Activated CD4-positive, alpha-beta memory T cell treated with anti-CD3 and anti-CD28 coated beads, Interleukin-2, amount 10 ng/mL, durations not matched to agents 7 days and 5 days (primary cell): ENCODE measurements around the gene YBX1. TPM values are rescaled to one million over a fixed set of nuclear protein-coding genes. Genes with fewer than 3 reads are reported as not detected.
"Not testable (repeated sequence)": the region's sequence is repeated elsewhere in the genome, so short reads cannot be mapped to it uniquely, and the experiment has no call there.

Experiments used
- CTCF ChIA-PET: fragments of 350-600 bp; sonication (Branson Sonifier 250); formaldehyde crosslinking; loops from one replicate; lab custom pipeline; 2021; ENCODE audit warnings: antibody characterized with exemption, inconsistent platforms; lab: Charles Lee
- POLR2A ChIA-PET: fragments of 350-600 bp; sonication (Branson Sonifier 250); formaldehyde crosslinking; loops from one replicate; lab custom pipeline; 2021; ENCODE audit warnings: antibody characterized with exemption; lab: Charles Lee
- DNase-seq: peaks from one replicate; pipeline ENCODE4 v3.0.0-alpha.2; 2020
- H3K27ac Mint-ChIP-seq: one replicate; pipeline ENCODE4 v1.8.0; 2021; ENCODE audit warnings: mild to moderate bottlenecking, mixed read lengths
- H3K27me3 Mint-ChIP-seq: one replicate; pipeline ENCODE4 v1.8.0; 2021; ENCODE audit warnings: mixed read lengths
- H3K36me3 Mint-ChIP-seq: one replicate; pipeline ENCODE4 v1.8.0; 2021; ENCODE audit warnings: low read depth, mixed read lengths
- H3K4me1 Mint-ChIP-seq: one replicate; pipeline ENCODE4 v1.8.0; 2021; ENCODE audit warnings: mixed read lengths
- H3K4me3 Mint-ChIP-seq: one replicate; pipeline ENCODE4 v1.8.0; 2021; ENCODE audit warnings: mild to moderate bottlenecking, mixed read lengths
- H3K9me3 Mint-ChIP-seq: one replicate; pipeline ENCODE4 v1.8.0; 2021; ENCODE audit warnings: mixed read lengths
- total RNA-seq, 2 experiments: library from RNA; stranded (reverse); gene quantifications; one replicate each; pipeline ENCODE4 v1.2.3, GENCODE V29; 2021

YBX1 gene
- total RNA-seq, 2 experiments from 2014 or later: 575 to 580 TPM

- peaks cover 66% of the 10 kb centered on the region for H3K36me3 Mint-ChIP-seq
- H3K4me1 Mint-ChIP-seq: peaks cover 79% of the 10 kb centered on the region
- H3K4me3 Mint-ChIP-seq: no peak overlapping the region
- ChIA-PET POLR2A (interaction anchor here (1.1 to 7.1 kb wide), 4 partner anchors 9 to 234 kb away, joined by 3 to 64 read pairs (median 12); partner anchors contain the start of genes PPIH and YBX1), CTCF (interaction anchor here (1.1 to 3.7 kb wide), 3 partner anchors 9 to 110 kb away, joined by 3 to 17 read pairs (median 3); partner anchors contain the start of genes PPIH and YBX1)
- no peak for DNase-seq
- no peaks in the 10 kb centered on the region for H3K9me3 Mint-ChIP-seq
- H3K27me3 Mint-ChIP-seq: no peaks in the 10 kb centered on the region
- peak overlapping the region; percentile 13 for H3K27ac Mint-ChIP-seq
These were observed 8.9 kb downstream of the YBX1 start for GRCh38 chr1:42691157-42691498.

DNA sequence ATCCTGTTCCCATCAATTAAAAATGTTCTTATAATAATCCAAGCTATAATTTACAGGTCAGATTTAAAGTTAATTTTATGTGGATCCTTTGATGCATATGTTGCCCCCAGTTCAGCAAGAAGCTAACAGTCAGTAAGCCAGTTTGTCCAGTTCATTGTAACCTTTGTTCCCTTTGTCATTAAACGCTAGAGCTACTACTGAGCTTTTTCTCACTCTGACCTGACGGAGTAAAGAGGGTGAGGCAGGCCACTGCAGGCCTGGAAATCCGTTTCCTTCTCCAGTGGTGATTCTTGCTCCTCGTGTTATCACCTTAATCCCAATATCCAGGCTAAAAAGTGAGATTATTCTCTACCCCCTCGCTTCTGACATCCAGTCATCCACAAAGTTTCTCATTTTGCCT, 10.2 kb downstream of the YBX1 start:
- ChIA-PET CTCF (interaction anchor here (3.7 kb wide), 1 partner anchor 10 kb away, joined by 17 read pairs; the partner anchor contains the start of gene YBX1), POLR2A (interaction anchor here (1.3 to 7.1 kb wide), 4 partner anchors 10 to 235 kb away, joined by 4 to 64 read pairs (median 12); partner anchors contain the start of genes PPIH and YBX1)
- H3K27ac Mint-ChIP-seq: no peak overlapping the region
- no peaks in the 10 kb centered on the region for H3K9me3 Mint-ChIP-seq
- no peaks in the 10 kb centered on the region for H3K27me3 Mint-ChIP-seq
- H3K4me3 Mint-ChIP-seq: no peak overlapping the region
- peaks cover 74% of the 10 kb centered on the region for H3K36me3 Mint-ChIP-seq
- DNase-seq: no peak
- peaks cover 66% of the 10 kb centered on the region for H3K4me1 Mint-ChIP-seq

DNA sequence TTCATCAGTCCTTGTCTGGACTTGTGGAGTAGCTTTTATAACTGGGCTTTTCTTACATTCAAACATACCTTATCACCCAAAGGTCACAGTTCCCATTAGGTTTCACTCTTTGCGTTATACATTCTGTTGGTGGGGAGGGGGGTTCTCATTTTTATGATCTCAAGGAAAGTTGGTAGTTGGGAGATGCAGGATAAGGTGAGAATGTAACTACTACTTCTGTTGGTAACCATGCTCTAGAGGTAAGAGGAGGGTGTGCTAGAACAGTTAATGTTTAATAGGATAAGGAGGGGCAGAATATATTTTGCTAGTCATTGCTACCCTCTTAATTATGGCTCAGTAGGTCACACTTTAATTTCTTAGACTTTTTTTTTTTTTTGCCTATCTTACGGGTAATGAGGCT, 10.7 kb downstream of the YBX1 start:
- Mint-ChIP-seq H3K4me1 (peaks cover 62% of the 10 kb centered on the region), H3K4me3 (no peak overlapping the region), H3K27me3 (no peaks in the 10 kb centered on the region), H3K36me3 (peaks cover 74% of the 10 kb centered on the region), H3K27ac (peak overlapping the region; percentile 26), H3K9me3 (no peaks in the 10 kb centered on the region)
- POLR2A ChIA-PET: interaction anchor here (1.3 to 7.1 kb wide), 3 partner anchors 10 to 73 kb away, joined by 4 to 64 read pairs (median 16); partner anchors contain the start of genes PPIH and YBX1
- CTCF ChIA-PET: interaction anchor here (3.7 kb wide), 1 partner anchor 11 kb away, joined by 17 read pairs; the partner anchor contains the start of gene YBX1
- DNase-seq: no peak

GRCh38 chr1:42698081-42698813, 16.0 kb downstream of the YBX1 start:
- no peak overlapping the region for H3K27ac Mint-ChIP-seq
- H3K36me3 Mint-ChIP-seq: peaks cover 96% of the 10 kb centered on the region
- ChIA-PET CTCF (no interaction called here), POLR2A (interaction anchor here (1.0 kb wide), 1 partner anchor 40 kb away, joined by 5 read pairs; the partner anchor contains the start of gene PPIH)
- H3K4me1 Mint-ChIP-seq: peaks cover 16% of the 10 kb centered on the region
- no peaks in the 10 kb centered on the region for H3K27me3 Mint-ChIP-seq
- no peak overlapping the region for H3K4me3 Mint-ChIP-seq
- no peaks in the 10 kb centered on the region for H3K9me3 Mint-ChIP-seq
- no peak for DNase-seq

GRCh38 chr1:42700006-42700405, 17.8 kb downstream of the YBX1 start:
- H3K27ac Mint-ChIP-seq: no peak overlapping the region
- no peak overlapping the region for H3K4me3 Mint-ChIP-seq
- no peak for DNase-seq
- H3K27me3 Mint-ChIP-seq: no peaks in the 10 kb centered on the region
- ChIA-PET CTCF (no interaction called here), POLR2A (no interaction called here)
- peaks cover 4% of the 10 kb centered on the region for H3K4me1 Mint-ChIP-seq
- no peaks in the 10 kb centered on the region for H3K9me3 Mint-ChIP-seq
- H3K36me3 Mint-ChIP-seq: peaks cover 98% of the 10 kb centered on the region

DNA sequence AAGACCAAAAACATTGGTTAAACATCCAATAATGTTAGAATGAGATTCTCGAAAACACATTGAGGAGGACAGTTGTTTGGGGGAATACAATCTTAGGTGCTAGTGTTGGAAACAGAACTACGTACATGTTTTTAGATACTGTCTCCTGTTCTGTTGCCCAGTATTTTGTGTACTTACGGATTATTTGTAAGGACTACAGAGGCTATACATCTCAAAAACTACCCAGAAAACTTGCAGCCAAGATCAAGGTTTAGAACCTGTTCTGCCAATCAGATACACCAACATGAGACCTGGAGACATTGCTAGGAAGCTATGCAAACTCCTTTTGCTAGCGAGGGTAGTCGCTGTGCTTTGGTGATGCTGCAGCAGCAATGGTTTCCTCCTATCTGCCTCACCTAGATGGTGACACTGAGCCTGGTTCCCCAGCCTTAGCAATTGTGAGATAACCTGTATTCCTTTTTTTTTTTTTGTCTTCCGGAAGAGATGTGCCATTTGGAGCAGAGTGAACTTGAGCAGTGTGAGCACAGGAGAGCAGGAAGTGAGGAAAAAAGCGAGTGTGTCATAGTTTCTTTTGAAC, 21.8 kb downstream of the YBX1 start:
- Mint-ChIP-seq H3K4me1 (no peaks in the 10 kb centered on the region), H3K27ac (no peak overlapping the region), H3K4me3 (no peak overlapping the region), H3K9me3 (no peaks in the 10 kb centered on the region), H3K36me3 (peaks cover 91% of the 10 kb centered on the region), H3K27me3 (no peaks in the 10 kb centered on the region)
- ChIA-PET CTCF (interaction anchor here (0.6 kb wide), 1 partner anchor 42 kb away, joined by 3 read pairs; no protein-coding TSS in a partner anchor), POLR2A (no interaction called here)
- no peak for DNase-seq

- DNase-seq, H3K4me3 Mint-ChIP-seq, CTCF ChIA-PET, H3K27ac Mint-ChIP-seq, H3K27me3 Mint-ChIP-seq: not testable (repeated sequence)
- Mint-ChIP-seq H3K9me3 (peaks cover 14% of the 10 kb centered on the region), H3K4me1 (peaks cover 10% of the 10 kb centered on the region), H3K36me3 (peaks cover 72% of the 10 kb centered on the region)
- POLR2A ChIA-PET: interaction anchor here (0.9 kb wide), 1 partner anchor 11 kb away, joined by 3 read pairs; no protein-coding TSS in a partner anchor
These were observed 30.6 kb downstream of the YBX1 start for GRCh38 chr1:42712808-42713207.

GRCh38 chr1:42713293-42713692, 31.1 kb downstream of the YBX1 start:
- H3K4me3 Mint-ChIP-seq: no peak overlapping the region
- CTCF ChIA-PET: no interaction called here
- peaks cover 10% of the 10 kb centered on the region for H3K4me1 Mint-ChIP-seq
- peaks cover 67% of the 10 kb centered on the region for H3K36me3 Mint-ChIP-seq
- no peak overlapping the region for H3K27ac Mint-ChIP-seq
- DNase-seq: no peak
- peaks cover 14% of the 10 kb centered on the region for H3K9me3 Mint-ChIP-seq
- no peaks in the 10 kb centered on the region for H3K27me3 Mint-ChIP-seq
- POLR2A ChIA-PET: interaction anchor here (0.9 kb wide), 1 partner anchor 10 kb away, joined by 3 read pairs; no protein-coding TSS in a partner anchor

DNA sequence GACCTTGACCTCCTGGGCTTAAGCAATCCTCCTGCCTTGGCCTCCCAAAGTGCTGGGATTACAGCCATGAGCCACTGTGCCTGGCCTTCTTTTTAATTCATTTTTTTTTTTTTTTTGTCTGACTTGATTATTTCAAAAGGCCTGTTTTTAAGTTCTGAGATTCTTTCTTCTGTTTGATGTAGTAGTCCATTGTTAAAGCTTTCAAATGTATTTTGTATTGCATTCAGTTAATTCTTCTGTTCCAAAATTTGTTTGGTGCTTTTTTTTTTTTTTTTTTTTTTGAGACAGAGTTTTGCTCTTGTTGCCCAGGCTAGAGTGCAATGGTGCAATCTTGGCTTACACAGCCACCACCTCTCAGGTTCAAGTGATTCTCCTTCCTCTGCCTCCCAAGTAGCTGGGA, 32.2 kb downstream of the YBX1 start:
- peaks cover 14% of the 10 kb centered on the region for H3K9me3 Mint-ChIP-seq
- DNase-seq, CTCF ChIA-PET, H3K4me3 Mint-ChIP-seq, H3K27me3 Mint-ChIP-seq, H3K27ac Mint-ChIP-seq, POLR2A ChIA-PET: not testable (repeated sequence)
- peaks cover 62% of the 10 kb centered on the region for H3K36me3 Mint-ChIP-seq
- peaks cover 10% of the 10 kb centered on the region for H3K4me1 Mint-ChIP-seq

DNA sequence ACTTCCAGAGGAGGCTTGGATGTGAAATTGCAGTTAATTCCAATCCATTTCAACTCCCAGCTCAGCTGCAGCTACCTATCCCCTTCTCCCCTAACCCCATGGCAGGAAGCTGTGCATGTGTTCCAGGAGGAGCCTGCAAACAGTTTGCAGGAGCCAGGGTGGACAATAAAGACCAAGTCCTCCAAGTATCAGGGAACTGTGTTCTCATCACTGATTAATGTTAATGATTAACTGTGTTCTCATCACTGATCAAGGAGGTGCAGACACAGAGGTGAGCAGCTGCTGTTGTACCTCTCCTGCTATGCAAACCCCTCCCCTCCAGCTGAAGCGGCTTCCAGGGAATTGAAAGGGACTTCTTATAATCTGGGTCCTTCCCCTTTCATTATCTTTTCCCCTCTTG, 38.6 kb downstream of the YBX1 start:
- POLR2A ChIA-PET: no interaction called here

GRCh38 chr1:42721926-42722325, 39.7 kb downstream of the YBX1 start:
- no peak overlapping the region for H3K27ac Mint-ChIP-seq
- H3K4me1 Mint-ChIP-seq: no peaks in the 10 kb centered on the region
- ChIA-PET CTCF (no interaction called here), POLR2A (no interaction called here)
- H3K36me3 Mint-ChIP-seq: peaks cover 6% of the 10 kb centered on the region
- no peaks in the 10 kb centered on the region for H3K9me3 Mint-ChIP-seq
- peaks cover 1% of the 10 kb centered on the region for H3K27me3 Mint-ChIP-seq
- H3K4me3 Mint-ChIP-seq: no peak overlapping the region
- no peak for DNase-seq

More for the DNA sequence above, 38.6 kb downstream of the YBX1 start:
- Mint-ChIP-seq H3K36me3 (peaks cover 12% of the 10 kb centered on the region), H3K27me3 (peaks cover 1% of the 10 kb centered on the region), H3K27ac (no peak overlapping the region), H3K4me1 (no peaks in the 10 kb centered on the region), H3K9me3 (no peaks in the 10 kb centered on the region), H3K4me3 (no peak overlapping the region)
- CTCF ChIA-PET: no interaction called here
- no peak for DNase-seq

DNA sequence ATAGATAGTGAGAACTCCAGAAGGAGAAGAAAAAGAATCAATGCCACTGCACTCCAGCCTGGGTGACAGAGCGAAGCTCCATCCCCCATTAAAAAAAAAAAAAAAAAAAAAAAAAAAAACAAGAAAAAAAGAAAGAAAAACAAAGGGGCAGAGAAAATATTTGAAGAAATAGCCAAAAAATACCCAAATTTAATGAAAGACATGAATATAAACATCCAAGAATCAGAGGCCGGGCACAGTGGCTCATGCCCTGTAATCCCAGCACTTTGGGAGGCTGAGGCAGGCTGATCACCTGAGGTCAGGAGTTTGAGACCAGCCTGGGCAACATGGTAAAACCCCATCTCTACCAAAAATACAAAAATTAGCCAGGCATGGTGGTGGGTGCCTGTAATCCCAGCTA, 40.2 kb downstream of the YBX1 start:
- H3K27me3 Mint-ChIP-seq, H3K36me3 Mint-ChIP-seq, H3K4me1 Mint-ChIP-seq, H3K4me3 Mint-ChIP-seq, DNase-seq, POLR2A ChIA-PET, H3K9me3 Mint-ChIP-seq, H3K27ac Mint-ChIP-seq: not testable (repeated sequence)
- CTCF ChIA-PET: interaction anchor here (0.6 kb wide), 1 partner anchor 124 kb away, joined by 3 read pairs; the partner anchor contains the start of gene ZNF691

DNA sequence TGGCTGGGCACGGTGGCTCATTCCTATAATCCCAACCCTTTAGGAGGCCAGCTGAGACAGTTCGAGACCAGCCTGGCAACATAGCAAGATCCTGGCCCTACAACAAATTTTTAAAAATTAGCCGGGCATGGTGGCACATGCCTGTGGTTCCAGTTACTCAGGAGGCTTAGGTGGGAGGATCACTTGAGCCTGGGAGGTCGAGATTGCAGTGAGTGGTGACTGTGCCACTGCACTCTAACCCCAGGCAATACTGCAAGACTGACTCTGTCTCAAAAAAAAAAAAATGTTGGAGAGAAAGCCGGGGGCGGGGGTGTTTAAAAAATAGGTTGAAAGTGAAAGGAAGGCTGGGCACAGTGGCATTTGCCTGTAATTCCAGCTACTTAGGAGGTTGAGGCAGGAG, 41.3 kb downstream of the YBX1 start:
- H3K4me3 Mint-ChIP-seq: no peak overlapping the region
- POLR2A ChIA-PET: interaction anchor here (0.6 to 0.7 kb wide), 2 partner anchors 10 to 11 kb away, joined by 3 read pairs; no protein-coding TSS in a partner anchor
- CTCF ChIA-PET: interaction anchor here (0.7 kb wide), 2 partner anchors 389 to 1633 kb away, joined by 3 read pairs; no protein-coding TSS in a partner anchor
- H3K4me1 Mint-ChIP-seq: no peaks in the 10 kb centered on the region
- no peak overlapping the region for H3K27ac Mint-ChIP-seq
- H3K27me3 Mint-ChIP-seq: peaks cover 1% of the 10 kb centered on the region
- H3K9me3 Mint-ChIP-seq: no peaks in the 10 kb centered on the region
- no peaks in the 10 kb centered on the region for H3K36me3 Mint-ChIP-seq
- DNase-seq: no peak
